IMR-90 (cell line): ENCODE measurements around the gene ACTL6B.

Source experiments
- CEBPB ChIP-seq: IDR thresholded peaks from 2 replicates; pipeline ENCODE4 v1.6.1; 2012; ENCODE audit warnings: low read depth, low read length, improper control_type of control experiment
- FOS ChIP-seq: fragments of 150-350 bp; IDR thresholded peaks from 2 replicates; pipeline ENCODE4 v1.6.1; 2016; ENCODE audit warnings: low read depth, low read length
- MAFK ChIP-seq: IDR thresholded peaks from 2 replicates; pipeline ENCODE4 v1.6.1; 2012; ENCODE audit warnings: low read depth, low read length, improper control_type of control experiment
- MAZ ChIP-seq: IDR thresholded peaks from 2 replicates; pipeline ENCODE4 v1.6.1; 2012; ENCODE audit warnings: low read depth, mild to moderate bottlenecking, low read length, improper control_type of control experiment, moderate library complexity, borderline replicate concordance
- MXI1 ChIP-seq: IDR thresholded peaks from 2 replicates; pipeline ENCODE4 v1.6.1; 2012; ENCODE audit warnings: low read depth, mild to moderate bottlenecking, low read length, moderate library complexity, borderline replicate concordance
- NFE2L2 ChIP-seq: fragments of 150-350 bp; IDR thresholded peaks from 2 replicates; pipeline ENCODE4 v1.6.1; 2016; ENCODE audit warnings: low read depth, mild to moderate bottlenecking, low read length
- POLR2A ChIP-seq: IDR thresholded peaks from 2 replicates; pipeline ENCODE4 v1.6.1; 2012; ENCODE audit warnings: mild to moderate bottlenecking, low read depth, low read length
- RAD21 ChIP-seq: IDR thresholded peaks from 2 replicates; pipeline ENCODE4 v1.6.1; 2012; ENCODE audit warnings: low read length, improper control_type of control experiment
- RCOR1 ChIP-seq: IDR thresholded peaks from 2 replicates; pipeline ENCODE4 v1.6.1; 2012; ENCODE audit warnings: mild to moderate bottlenecking, low read length, improper control_type of control experiment; ENCODE audit not compliant: insufficient replicate concordance
- RFX5 ChIP-seq: IDR thresholded peaks from 2 replicates; pipeline ENCODE4 v1.8.0; 2012; ENCODE audit warnings: low read depth, mild to moderate bottlenecking, low read length, moderate library complexity
- SMC3 ChIP-seq: fragments of 150-350 bp; IDR thresholded peaks from 2 replicates; pipeline ENCODE4 v1.6.1; 2016; ENCODE audit warnings: low read depth, mild to moderate bottlenecking, antibody characterized with exemption, low read length, moderate library complexity
- TF ChIP-seq, protein P1 (sequence below): conservative IDR thresholded peaks from 2 replicates; pipeline ENCODE4 v1.5.1; 2012; ENCODE audit warnings: mild to moderate bottlenecking, low read depth, low read length, improper control_type of control experiment
- TF ChIP-seq, protein P2 (sequence below): fragments of 150-350 bp; IDR thresholded peaks from 2 replicates; pipeline ENCODE4 v1.6.1; 2017; ENCODE audit warnings: mild to moderate bottlenecking, antibody characterized with exemption, low read length, low read depth

DNA sequence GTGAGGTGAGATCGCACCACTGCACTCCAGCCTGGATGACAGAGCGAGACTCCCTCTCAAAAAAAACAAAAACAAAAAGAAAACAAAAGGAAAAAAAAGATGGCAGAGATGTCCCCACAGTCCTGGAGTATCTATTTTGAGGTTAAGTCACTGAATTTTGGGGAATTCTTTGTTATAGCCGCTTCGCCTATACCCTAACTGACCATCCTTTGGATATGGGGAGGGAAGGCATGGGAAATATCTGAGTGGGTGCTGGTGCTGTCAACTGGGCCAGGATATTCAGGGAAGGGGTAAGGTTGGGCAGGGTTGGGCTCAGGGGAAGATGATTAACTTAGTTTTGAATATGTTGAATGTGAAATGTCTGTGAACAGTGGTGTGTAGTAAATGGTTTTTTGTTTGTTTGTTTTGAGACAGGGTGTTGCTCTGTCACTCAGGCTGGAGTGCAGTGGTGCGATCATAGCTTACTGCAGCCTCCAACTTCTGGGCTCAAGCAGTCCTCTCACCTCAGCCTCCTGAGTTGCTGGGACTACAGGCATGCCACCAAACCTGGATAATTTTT is 9.0 kb upstream of the ACTL6B start:
- TF ChIP-seq POLR2A: no peak
- no peak for TF ChIP-seq MAZ
- TF ChIP-seq, protein P1, sequence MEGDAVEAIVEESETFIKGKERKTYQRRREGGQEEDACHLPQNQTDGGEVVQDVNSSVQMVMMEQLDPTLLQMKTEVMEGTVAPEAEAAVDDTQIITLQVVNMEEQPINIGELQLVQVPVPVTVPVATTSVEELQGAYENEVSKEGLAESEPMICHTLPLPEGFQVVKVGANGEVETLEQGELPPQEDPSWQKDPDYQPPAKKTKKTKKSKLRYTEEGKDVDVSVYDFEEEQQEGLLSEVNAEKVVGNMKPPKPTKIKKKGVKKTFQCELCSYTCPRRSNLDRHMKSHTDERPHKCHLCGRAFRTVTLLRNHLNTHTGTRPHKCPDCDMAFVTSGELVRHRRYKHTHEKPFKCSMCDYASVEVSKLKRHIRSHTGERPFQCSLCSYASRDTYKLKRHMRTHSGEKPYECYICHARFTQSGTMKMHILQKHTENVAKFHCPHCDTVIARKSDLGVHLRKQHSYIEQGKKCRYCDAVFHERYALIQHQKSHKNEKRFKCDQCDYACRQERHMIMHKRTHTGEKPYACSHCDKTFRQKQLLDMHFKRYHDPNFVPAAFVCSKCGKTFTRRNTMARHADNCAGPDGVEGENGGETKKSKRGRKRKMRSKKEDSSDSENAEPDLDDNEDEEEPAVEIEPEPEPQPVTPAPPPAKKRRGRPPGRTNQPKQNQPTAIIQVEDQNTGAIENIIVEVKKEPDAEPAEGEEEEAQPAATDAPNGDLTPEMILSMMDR: no peak
- no peak for TF ChIP-seq CEBPB
- TF ChIP-seq FOS: no peak
- no peak for TF ChIP-seq RFX5
- TF ChIP-seq, protein P2, sequence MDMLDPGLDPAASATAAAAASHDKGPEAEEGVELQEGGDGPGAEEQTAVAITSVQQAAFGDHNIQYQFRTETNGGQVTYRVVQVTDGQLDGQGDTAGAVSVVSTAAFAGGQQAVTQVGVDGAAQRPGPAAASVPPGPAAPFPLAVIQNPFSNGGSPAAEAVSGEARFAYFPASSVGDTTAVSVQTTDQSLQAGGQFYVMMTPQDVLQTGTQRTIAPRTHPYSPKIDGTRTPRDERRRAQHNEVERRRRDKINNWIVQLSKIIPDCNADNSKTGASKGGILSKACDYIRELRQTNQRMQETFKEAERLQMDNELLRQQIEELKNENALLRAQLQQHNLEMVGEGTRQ: no peak
- no peak for TF ChIP-seq RCOR1
- no peak for TF ChIP-seq NFE2L2
- no peak for TF ChIP-seq RAD21
- TF ChIP-seq MXI1: no peak
- no peak for TF ChIP-seq MAFK
- TF ChIP-seq SMC3: no peak
